Spleen (tissue), 7 donors: ENCODE results near the gene MYD88.

Source experiments
- POLR2A ChIP-seq, 3 donors: fragments of 450-650 bp; IDR thresholded peaks; one replicate each; pipeline ENCODE4 v1.5.1; 2017; ENCODE audit warnings: antibody characterized with exemption in 3 of 3, mild to moderate bottlenecking in 1 of 3
- TF ChIP-seq, protein P1 (sequence below), 11 experiments: fragments of 200-600 bp in 7 of 11; fragments of 450-650 bp in 4 of 11; sonication (generic) in 4 of 11; IDR thresholded peaks in 8 of 11; conservative IDR thresholded peaks in 3 of 11; 1 replicate in 7 of 11; 2 replicates in 4 of 11; pipeline versions ENCODE4 v1.4.0 to v1.8.0; 2016 to 2021; ENCODE audit warnings: antibody characterized with exemption in 11 of 11, inconsistent platforms in 4 of 11, mild to moderate bottlenecking in 1 of 11
- donor health status: DM: no; HTN: no; CAD: no; lungs with moderate emphysema.
- donor health status: DM: no; HTN: no; CAD: no.
- donor health status: DM: no; HTN: no; CAD: no.

DNA sequence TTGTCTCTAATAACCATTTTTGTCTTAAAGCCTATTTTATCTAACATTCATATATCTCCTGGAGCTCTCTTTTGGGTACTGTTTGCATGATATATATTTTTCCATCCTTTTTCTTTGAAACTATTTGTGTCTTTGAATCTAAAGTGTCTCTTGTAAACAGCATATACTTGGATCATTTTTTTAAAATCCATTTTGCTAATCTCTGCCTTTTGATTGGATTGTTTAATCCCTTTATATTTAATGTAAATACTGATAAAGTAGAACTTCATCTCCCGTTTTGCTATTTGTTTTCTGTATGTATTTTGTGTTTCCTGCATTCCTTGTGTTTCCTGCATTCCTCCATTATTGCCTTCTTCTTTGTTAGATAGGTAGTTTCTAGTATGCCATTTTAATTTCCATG, 32.9 kb upstream of the MYD88 start:
- TF ChIP-seq POLR2A (IDR thresholded peaks at IDR 0.05) = no peak
- TF ChIP-seq, protein P1, sequence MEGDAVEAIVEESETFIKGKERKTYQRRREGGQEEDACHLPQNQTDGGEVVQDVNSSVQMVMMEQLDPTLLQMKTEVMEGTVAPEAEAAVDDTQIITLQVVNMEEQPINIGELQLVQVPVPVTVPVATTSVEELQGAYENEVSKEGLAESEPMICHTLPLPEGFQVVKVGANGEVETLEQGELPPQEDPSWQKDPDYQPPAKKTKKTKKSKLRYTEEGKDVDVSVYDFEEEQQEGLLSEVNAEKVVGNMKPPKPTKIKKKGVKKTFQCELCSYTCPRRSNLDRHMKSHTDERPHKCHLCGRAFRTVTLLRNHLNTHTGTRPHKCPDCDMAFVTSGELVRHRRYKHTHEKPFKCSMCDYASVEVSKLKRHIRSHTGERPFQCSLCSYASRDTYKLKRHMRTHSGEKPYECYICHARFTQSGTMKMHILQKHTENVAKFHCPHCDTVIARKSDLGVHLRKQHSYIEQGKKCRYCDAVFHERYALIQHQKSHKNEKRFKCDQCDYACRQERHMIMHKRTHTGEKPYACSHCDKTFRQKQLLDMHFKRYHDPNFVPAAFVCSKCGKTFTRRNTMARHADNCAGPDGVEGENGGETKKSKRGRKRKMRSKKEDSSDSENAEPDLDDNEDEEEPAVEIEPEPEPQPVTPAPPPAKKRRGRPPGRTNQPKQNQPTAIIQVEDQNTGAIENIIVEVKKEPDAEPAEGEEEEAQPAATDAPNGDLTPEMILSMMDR (IDR thresholded peaks at IDR 0.05 in 8 of 11, conservative IDR thresholded peaks at IDR 0.05 in 3 of 11) = no peak
